GM12878 (cell line): ENCODE results near the gene TTLL11. TPM values are rescaled to one million over a fixed set of nuclear protein-coding genes. Genes with fewer than 3 reads are reported as not detected.

ENCODE experiments used
- ATAC-seq: fragments of 200-7000 bp; cut with Tn5 transposase; 3 replicates; pipeline ENCODE4 v1.9.1; 2020; ENCODE audit warnings: mild to moderate bottlenecking, moderate library complexity
- BruUV-seq: library from RNA; stranded (reverse); fragments of 400-500 nt; replicated peaks from 2 replicates; lab custom pipeline; 2021; lab: Mats Ljungman, UMichigan
- CTCF ChIA-PET: fragments of 300-600 bp; sonication (Branson Sonifier 250); formaldehyde crosslinking; extraction: SDS; loops from one replicate; lab custom pipeline; 2021; ENCODE audit warnings: inconsistent platforms; lab: Yijun Ruan, JAX
- POLR2A ChIA-PET: fragments of 350-600 bp; formaldehyde crosslinking; extraction: SDS; loops from one replicate; lab custom pipeline; 2021; ENCODE audit warnings: inconsistent platforms; lab: Charles Lee
- RAD21 ChIA-PET: fragments of 300-600 bp; sonication (Branson Sonifier 250); formaldehyde crosslinking; loops from one replicate; lab custom pipeline; 2023; ENCODE audit warnings: antibody characterized with exemption; ENCODE audit not compliant: unreplicated experiment; lab: Charles Lee
- SMC1A ChIA-PET: fragments of 300-600 bp; sonication (Branson Sonifier 250); formaldehyde crosslinking; loops from one replicate; lab custom pipeline; 2023; ENCODE audit not compliant: unreplicated experiment, uncharacterized antibody; lab: Charles Lee
- DNase-seq: peaks from one replicate; pipeline ENCODE4 v3.0.0-alpha.2; 2011; ENCODE audit warnings: low read depth, low spot score
- FAIRE-seq: peaks from 3 replicates; lab custom pipeline; 2011; peaks lifted over from hg19 to GRCh38; lab: Jason Lieb, UNC
- H2AFZ ChIP-seq: 2 replicates; pipeline ENCODE4 v1.6.0; 2011; ENCODE audit warnings: low read depth, low read length, control low read depth; ENCODE audit not compliant: control insufficient read depth
- H3K27ac ChIP-seq: 2 replicates; pipeline ENCODE4 v1.5.1; 2011; ENCODE audit warnings: control low read depth; ENCODE audit not compliant: control insufficient read depth, insufficient read depth
- H3K27me3 ChIP-seq, 2 experiments: replicated peaks in 1 of 2; 2 replicates each; pipeline versions ENCODE4 v1.6.0 to v1.6.1; 2011; ENCODE audit warnings: low read length in 1 of 2; ENCODE audit not compliant: control insufficient read depth in 2 of 2, insufficient read depth in 2 of 2
- H3K36me3 ChIP-seq, 2 experiments: 2 replicates each; pipeline ENCODE4 v1.5.1; 2011; ENCODE audit warnings: low read length in 1 of 2; ENCODE audit not compliant: control insufficient read depth in 2 of 2, insufficient read depth in 2 of 2
- H3K4me1 ChIP-seq: 2 replicates; pipeline ENCODE4 v1.6.1; 2011; ENCODE audit warnings: mild to moderate bottlenecking, low read length, moderate library complexity, mixed read lengths; ENCODE audit not compliant: control insufficient read depth, insufficient read depth
- H3K4me2 ChIP-seq: 2 replicates; pipeline ENCODE4 v1.6.0; 2011; ENCODE audit warnings: control low read depth; ENCODE audit not compliant: control insufficient read depth, insufficient read depth
- H3K4me3 ChIP-seq: fragments of 200-600 bp; sonication (generic); 2 replicates; pipeline ENCODE4 v1.5.1; 2016
- H3K79me2 ChIP-seq: 2 replicates; pipeline ENCODE4 v1.6.0; 2011; ENCODE audit warnings: low read length; ENCODE audit not compliant: control insufficient read depth, insufficient read depth
- H3K9ac ChIP-seq: 2 replicates; pipeline ENCODE4 v1.8.0; 2011; ENCODE audit warnings: low read length, control low read depth, mixed read lengths; ENCODE audit not compliant: control insufficient read depth, insufficient read depth
- H3K9me3 ChIP-seq: replicated peaks from 3 replicates; pipeline ENCODE4 v1.5.1; 2011; ENCODE audit warnings: mild to moderate bottlenecking, low read length; ENCODE audit not compliant: control insufficient read depth, insufficient read depth
- H4K20me1 ChIP-seq: 2 replicates; pipeline ENCODE4 v1.6.0; 2011; ENCODE audit not compliant: control insufficient read depth, insufficient read depth
- ASH2L ChIP-seq: fragments of 300-600, 200-600 bp; sonication (generic); IDR thresholded peaks from 2 replicates; pipeline ENCODE4 v1.6.1; 2017; ENCODE audit warnings: low read depth, mild to moderate bottlenecking, borderline replicate concordance
- CUX1 ChIP-seq: IDR thresholded peaks from 2 replicates; pipeline ENCODE4 v1.6.1; 2012; ENCODE audit warnings: improper control_type of control experiment, low read depth, low read length; ENCODE audit not compliant: insufficient replicate concordance
- GATAD2B ChIP-seq: fragments of 450-650 bp; conservative IDR thresholded peaks from 2 replicates; pipeline ENCODE4 v1.6.1; 2017; ENCODE audit warnings: low read depth, mild to moderate bottlenecking, moderate library complexity
- IRF3 ChIP-seq: fragments of 450-650 bp; IDR thresholded peaks from 2 replicates; pipeline ENCODE4 v1.6.1; 2014; ENCODE audit warnings: mild to moderate bottlenecking
- KAT2A ChIP-seq: conservative IDR thresholded peaks from 2 replicates; pipeline ENCODE4 v1.6.1; 2011; ENCODE audit warnings: low read depth, low read length; ENCODE audit not compliant: control insufficient read depth
- PAX5 ChIP-seq: IDR thresholded peaks from 2 replicates; pipeline ENCODE4 v1.6.1; 2011; ENCODE audit warnings: low read depth, low read length, borderline replicate concordance
- POLR2AphosphoS5 ChIP-seq: IDR thresholded peaks from 2 replicates; pipeline ENCODE4 v1.6.1; 2011; ENCODE audit warnings: mild to moderate bottlenecking, low read length, inconsistent platforms
- RAD51 ChIP-seq: fragments of 450-650 bp; IDR thresholded peaks from 2 replicates; pipeline ENCODE4 v1.6.1; 2016; ENCODE audit warnings: moderate library complexity, mild to moderate bottlenecking, inconsistent platforms
- RB1 ChIP-seq: fragments of 450-650 bp; formaldehyde crosslinking; IDR thresholded peaks from 2 replicates; pipeline ENCODE4 v1.6.1; 2017; ENCODE audit warnings: mild to moderate bottlenecking, borderline replicate concordance
- SPI1 ChIP-seq: IDR thresholded peaks from 2 replicates; pipeline ENCODE4 v1.6.1; 2011; ENCODE audit warnings: low read depth, mild to moderate bottlenecking, low read length, moderate library complexity, borderline replicate concordance; ENCODE audit not compliant: insufficient read depth
- ZNF384 ChIP-seq: IDR thresholded peaks from 2 replicates; pipeline ENCODE4 v1.6.1; 2012; ENCODE audit warnings: low read depth, mild to moderate bottlenecking, low read length, improper control_type of control experiment, borderline replicate concordance
- WGBS: methylation state at CpG from one replicate; pipeline ENCODE4 v1.1.6; 2016; ENCODE audit warnings: low lambda C conversion rate; ENCODE audit not compliant: insufficient replicate concordance, insufficient coverage; ENCODE audit errors: missing lambda C conversion rate; 5-methylcytosine and 5-hydroxymethylcytosine counted together
- in situ Hi-C: fragments of 300-500 bp; cut with MboI; formaldehyde crosslinking; loops from 9 replicates; pipeline ENCODE4 v1.14.3; 2018; ENCODE audit warnings: mixed read lengths
- intact Hi-C: fragments of 100-400 bp; cut with micrococcal nuclease; formaldehyde crosslinking; loops from one replicate; pipeline ENCODE4 v1.14.2; 2022; ENCODE audit not compliant: unreplicated experiment
- polyA plus RNA-seq, 11 experiments: library from polyadenylated mRNA; depleted of rRNA in 4 of 11; unstranded in 6 of 11; stranded (reverse) in 5 of 11; fragments of >200 nt; fragmentation: Nextera tagmentation in 4 of 11; fragmentation: Illumina TruSeq in 1 of 11; extraction: Ambion mirVana in 4 of 11; extraction: Trizol in 1 of 11; gene quantifications; 1 replicate in 1 of 11; 2 replicates in 10 of 11; pipeline versions ENCODE4 v1.2.1 to v1.2.3, GENCODE V29; 2011 to 2016; ENCODE audit warnings: inconsistent platforms in 2 of 11, missing spikeins in 2 of 11, low read depth in 1 of 11
- total RNA-seq, 4 experiments: library from RNA; depleted of rRNA in 3 of 4; stranded (reverse); fragments of >200 nt in 3 of 4; fragmentation: Illumina TruSeq in 1 of 4; extraction: Trizol in 1 of 4; gene quantifications; 2 replicates each; pipeline versions ENCODE4 v1.2.1 to v1.2.3, GENCODE V29; 2013 to 2021
- TF ChIP-seq, protein P1 (sequence below): IDR thresholded peaks from 2 replicates; pipeline ENCODE4 v1.6.1; 2011; ENCODE audit warnings: borderline replicate concordance, low read depth, mild to moderate bottlenecking, moderate library complexity, mixed read lengths, low read length; ENCODE audit not compliant: insufficient read depth; ENCODE audit errors: extremely low read length
- TF ChIP-seq, protein P2 (sequence below): fragments of 450-650 bp; IDR thresholded peaks from 2 replicates; pipeline ENCODE4 v1.6.1; 2018; ENCODE audit warnings: borderline replicate concordance, mild to moderate bottlenecking; ENCODE audit not compliant: partially characterized antibody

Gene TTLL11
- total and polyA plus RNA-seq, 10 of the 15 experiments (the other 5 are each of a cell fraction or from before 2014, with no cell fraction given) = 1.2 to 3.7 (median 2.9) TPM

DNA sequence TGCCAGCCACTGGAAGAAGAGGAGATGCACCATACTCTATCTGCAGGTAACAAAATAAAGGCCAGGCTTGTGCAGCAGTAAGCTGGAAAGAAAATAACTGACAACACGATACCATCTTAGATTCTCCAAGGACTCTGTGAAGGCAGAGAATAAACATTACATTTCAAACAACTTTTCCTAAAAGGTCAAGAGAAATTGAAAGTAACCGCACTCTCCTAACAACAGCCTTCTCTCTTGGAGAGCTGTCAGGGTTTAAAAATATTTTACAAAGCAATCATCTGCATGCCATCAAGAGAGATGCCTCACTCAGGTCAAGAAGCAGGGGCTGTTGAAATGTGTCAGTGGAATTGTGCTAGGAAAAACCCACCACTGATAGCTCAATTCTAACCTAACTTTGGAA, 13.5 kb upstream of the TTLL11 start:
- Histone ChIP-seq H3K79me2 (no peaks in the 10 kb centered on the region), H3K36me3 (no peaks in the 10 kb centered on the region), H3K27ac (no peak overlapping the region), H3K9me3 (no peaks in the 10 kb centered on the region; the same call in 2 of the 3 replicates), H3K4me3 (no peak overlapping the region), H4K20me1 (no peaks in the 10 kb centered on the region), H3K27me3 (no peaks in the 10 kb centered on the region), H3K4me2 (no peak overlapping the region), H2AFZ (no peak overlapping the region), H3K9ac (no peak overlapping the region), H3K4me1 (no peaks in the 10 kb centered on the region)
- no TSS peak for BruUV-seq
- ChIA-PET POLR2A (no interaction called here), SMC1A (interaction anchor here (0.7 to 1.4 kb wide), 2 partner anchors 18 to 296 kb away, joined by 3 to 5 read pairs; no protein-coding TSS in a partner anchor), RAD21 (no interaction called here), CTCF (interaction anchor here (1.1 to 3.9 kb wide), 2 partner anchors 8 to 244 kb away, joined by 4 to 20 read pairs; no protein-coding TSS in a partner anchor)
- WGBS = 50% methylated on average over 2 of the region's 2 CpGs
- DNase-seq (no peak), ATAC-seq (no peak), FAIRE-seq (no peak)
- in situ Hi-C loops (no loop called here), intact Hi-C loops (no loop called here)
- TF ChIP-seq PAX5 (no peak), ASH2L (no peak), ZNF384 (no peak), KAT2A (no peak), SPI1 (no peak), RB1 (no peak), RAD51 (no peak), IRF3 (no peak), CUX1 (no peak), GATAD2B (no peak), POLR2AphosphoS5 (no peak)
- TF ChIP-seq, protein P1, sequence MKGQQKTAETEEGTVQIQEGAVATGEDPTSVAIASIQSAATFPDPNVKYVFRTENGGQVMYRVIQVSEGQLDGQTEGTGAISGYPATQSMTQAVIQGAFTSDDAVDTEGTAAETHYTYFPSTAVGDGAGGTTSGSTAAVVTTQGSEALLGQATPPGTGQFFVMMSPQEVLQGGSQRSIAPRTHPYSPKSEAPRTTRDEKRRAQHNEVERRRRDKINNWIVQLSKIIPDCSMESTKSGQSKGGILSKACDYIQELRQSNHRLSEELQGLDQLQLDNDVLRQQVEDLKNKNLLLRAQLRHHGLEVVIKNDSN = no peak
- TF ChIP-seq, protein P2, sequence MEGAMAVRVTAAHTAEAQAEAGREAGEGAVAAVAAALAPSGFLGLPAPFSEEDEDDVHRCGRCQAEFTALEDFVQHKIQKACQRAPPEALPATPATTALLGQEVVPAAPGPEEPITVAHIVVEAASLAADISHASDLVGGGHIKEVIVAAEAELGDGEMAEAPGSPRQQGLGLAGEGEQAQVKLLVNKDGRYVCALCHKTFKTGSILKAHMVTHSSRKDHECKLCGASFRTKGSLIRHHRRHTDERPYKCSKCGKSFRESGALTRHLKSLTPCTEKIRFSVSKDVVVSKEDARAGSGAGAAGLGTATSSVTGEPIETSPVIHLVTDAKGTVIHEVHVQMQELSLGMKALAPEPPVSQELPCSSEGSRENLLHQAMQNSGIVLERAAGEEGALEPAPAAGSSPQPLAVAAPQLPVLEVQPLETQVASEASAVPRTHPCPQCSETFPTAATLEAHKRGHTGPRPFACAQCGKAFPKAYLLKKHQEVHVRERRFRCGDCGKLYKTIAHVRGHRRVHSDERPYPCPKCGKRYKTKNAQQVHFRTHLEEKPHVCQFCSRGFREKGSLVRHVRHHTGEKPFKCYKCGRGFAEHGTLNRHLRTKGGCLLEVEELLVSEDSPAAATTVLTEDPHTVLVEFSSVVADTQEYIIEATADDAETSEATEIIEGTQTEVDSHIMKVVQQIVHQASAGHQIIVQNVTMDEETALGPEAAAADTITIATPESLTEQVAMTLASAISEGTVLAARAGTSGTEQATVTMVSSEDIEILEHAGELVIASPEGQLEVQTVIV = no peak
